Stimulated activated CD8-positive, alpha-beta memory T cell treated with anti-CD3 and anti-CD28 coated beads, Interleukin-7, amount 100 ng/mL, for 24 hours (primary cell): ENCODE measurements around the gene CSRP2.

Experiments
- DNase-seq: peaks from one replicate; pipeline ENCODE4 v3.0.0-alpha.2; 2020; ENCODE audit warnings: low read depth

The CSRP2 gene

DNA sequence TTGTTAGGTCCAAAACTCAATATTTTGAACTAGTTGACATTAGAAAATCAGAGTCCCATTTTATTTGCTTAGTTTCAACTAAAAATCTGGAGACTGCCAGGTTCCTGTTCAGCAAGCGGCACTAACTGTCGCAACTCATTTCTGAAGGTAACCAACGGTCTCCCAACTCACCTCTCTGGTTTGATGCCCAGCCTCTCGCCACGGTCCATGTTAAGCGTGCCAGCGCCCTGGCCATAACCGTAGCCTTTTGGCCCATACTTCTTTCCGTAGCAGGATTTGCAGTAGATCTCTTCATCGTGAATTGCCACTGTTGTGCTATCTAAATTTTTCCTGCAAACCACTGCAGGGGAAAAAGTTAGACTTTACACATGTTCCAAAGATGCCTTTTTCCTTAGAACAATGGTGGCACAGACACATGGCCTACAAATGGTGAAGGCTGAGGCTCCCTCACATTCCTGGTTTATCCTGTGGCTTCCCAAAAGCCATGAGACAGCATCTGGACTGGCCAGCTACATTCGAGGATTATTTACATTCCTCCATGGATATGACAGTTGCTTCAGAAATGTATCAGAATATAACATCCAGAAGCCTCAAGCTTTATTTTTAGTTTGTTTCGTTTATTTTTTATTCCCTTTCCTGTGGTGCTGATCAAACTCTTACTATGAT lies 15.7 kb downstream of the CSRP2 start:
- DNase-seq = no peak

DNA sequence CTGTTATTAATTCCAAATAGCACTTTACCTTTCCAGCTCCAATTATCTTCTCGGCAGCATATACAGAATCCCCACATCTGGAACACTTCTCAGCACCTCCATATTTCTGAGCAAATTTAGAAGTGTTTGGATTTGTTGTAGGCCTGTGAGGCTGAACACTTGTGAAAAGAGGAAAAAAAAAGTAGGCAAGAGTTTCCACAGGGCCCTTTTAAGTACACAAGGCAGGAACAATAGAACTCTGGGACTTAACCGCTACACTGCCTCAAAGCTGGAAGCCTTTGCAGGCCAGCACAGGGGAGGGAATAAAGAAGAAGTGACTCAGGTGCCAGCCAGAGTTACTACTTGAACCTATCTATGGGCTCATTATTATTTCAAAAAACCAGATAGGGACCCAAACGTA lies 18.6 kb downstream of the CSRP2 start:
- DNase-seq = no peak

DNA sequence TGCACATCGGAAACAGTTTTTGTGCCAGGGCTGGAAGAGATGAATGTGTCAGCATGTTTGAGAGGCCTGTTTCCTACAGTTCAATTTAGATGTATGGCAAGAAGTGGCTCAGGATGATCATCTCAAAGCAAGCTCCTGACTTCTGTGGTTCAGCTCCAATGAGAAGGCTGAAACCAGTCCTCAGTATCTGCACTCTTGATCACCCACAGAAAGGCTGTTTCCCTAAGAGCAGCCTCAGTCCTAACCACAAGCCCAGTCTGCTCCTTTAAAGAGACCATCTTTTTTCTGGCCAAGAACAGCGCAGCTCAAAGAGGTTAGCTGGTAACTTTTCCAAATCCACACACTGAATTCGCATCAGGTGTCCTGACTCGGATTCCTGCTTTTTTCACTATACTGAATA lies 19.2 kb downstream of the CSRP2 start:
- no peak for DNase-seq

DNA sequence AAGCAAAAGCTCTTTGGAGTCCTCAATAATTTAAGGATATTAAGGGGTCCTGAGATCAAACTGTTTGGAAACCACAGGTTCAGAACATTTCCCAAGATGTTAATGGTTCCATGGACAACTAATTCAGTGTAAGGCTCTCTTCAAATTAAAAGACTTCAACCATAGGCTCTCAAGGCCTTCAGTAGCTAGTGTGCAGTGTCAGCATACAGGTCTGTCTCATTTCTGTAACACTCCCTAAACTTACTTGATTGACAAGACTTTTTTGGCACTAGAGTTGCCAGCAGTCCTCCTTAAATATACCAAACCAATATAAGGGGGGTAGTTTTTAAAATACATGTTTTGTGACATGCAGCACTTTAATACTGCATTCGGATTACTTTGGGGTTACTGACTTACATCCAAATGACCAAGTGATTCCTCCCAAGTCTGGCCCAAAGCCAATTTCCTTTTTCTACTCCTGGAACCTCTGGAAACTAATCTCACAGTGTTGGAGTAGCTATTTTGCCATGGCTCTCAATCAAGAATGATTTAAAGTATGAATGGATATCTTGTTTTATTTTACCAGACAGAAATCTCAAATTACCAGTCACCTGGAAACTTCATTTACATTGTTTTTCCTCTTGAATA lies 22.7 kb downstream of the CSRP2 start:
- DNase-seq = no peak

DNA sequence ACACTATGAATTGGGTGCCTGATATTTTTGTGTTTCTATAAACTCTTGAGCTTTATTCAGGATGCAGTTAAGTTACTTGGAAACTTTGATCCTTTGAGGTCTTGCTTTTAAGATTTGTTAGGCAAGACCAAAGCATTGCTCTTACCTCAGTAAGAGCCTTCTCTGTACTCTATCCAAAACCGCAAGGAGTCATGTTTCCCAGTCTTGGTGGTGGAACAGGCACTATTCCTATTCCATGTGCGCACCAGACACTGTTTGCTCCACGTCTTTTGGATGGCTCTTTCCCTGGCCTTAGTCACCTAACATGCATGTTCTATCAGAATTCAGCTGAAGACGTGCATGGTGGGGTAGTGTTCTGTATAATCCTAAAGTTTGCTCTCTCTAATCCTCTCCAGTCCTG lies 23.5 kb downstream of the CSRP2 start:
- DNase-seq = no peak

DNA sequence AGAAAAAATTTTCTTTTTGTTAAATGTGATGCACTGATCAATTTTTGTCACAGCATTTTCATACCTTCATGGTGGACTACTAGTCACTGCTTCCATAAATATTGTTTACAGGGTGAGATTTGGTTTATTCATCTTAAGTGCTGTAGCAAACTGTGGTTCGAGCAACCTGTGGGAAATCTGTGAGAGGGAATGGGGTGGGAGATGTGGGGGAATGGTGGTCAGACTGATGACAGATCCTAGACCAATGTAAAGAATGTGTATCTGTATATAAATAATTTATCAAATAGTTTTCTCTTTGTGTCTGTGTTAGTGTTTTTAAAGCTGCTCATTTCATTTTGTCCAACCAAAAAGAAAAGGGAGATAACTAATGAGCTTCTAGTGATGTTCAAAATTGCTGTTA lies 26.7 kb downstream of the CSRP2 start:
- DNase-seq = no peak

DNA sequence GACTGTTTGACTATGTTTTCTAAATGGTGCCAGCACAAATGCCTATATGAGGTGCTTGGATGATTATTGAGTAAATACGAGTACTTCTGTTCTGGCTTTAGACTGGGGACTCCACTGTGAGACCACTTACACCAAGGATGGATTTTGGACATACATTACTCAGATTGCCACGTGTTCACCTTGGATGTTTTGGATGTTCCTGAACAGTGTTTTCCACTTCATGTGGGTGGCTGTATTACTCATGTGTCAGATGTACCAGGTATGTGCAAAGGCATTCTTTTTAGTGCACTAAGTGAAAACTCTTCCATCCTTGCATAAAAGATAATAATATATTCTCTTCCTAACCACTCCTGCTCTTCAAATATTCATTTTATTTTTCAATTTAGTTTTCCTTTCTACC lies 30.7 kb downstream of the CSRP2 start:
- no peak for DNase-seq

DNA sequence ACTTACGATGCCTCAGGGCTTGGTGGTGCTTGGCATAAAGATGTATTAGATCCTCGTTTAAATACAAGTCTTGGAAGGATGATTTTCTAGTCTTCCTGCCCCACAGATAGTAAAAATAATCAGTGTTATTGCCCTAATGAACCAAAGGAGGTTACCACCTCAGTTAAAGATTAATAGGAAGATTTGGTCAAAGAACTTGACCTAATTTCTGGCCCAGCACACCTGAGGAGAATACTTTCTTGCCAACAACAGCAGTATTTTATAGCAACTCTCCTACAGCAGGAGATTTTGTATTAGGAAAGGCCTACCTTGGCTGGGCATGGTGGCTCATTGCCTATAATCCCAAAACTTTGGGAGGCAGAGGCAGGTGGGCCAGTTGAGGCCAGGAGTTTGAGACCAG lies 31.6 kb downstream of the CSRP2 start:
- DNase-seq = no peak

DNA sequence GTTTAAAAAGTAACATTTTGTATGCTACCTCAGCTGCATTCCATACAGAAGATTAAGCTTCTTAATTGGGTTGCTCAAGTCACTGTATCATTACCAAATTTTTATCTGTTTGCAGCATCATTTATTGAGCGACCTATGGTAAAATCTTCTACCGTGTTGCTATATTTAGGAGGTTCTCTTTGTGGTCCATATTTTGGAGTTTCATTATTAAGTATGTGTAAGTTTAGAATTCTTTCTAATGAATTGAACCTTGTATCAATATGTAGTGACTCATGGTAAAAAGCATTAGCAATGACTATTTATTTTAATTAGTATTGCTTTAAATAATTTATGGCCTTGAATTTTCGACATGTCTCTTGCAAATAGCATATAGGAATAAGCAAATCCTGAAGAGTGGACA lies 42.2 kb downstream of the CSRP2 start:
- no peak for DNase-seq

DNA sequence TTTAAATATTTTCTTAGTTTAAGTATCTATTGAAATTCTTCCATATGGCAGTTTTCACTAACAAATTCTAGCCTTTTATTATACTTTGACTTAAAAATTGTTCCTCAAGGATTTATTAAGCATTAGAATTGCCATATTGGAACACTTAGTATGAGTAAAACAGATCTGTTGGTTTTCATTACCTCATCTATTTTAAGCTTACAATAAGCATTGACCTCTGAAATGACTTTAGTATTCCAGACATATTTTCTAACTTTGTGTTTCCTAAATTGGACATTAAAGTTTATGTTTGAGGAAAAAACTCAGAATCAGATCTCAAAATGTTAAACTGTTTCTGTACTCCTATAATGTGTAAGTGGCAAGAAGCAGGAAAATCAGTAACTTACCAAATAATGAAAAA lies 48.4 kb downstream of the CSRP2 start:
- no peak for DNase-seq

DNA sequence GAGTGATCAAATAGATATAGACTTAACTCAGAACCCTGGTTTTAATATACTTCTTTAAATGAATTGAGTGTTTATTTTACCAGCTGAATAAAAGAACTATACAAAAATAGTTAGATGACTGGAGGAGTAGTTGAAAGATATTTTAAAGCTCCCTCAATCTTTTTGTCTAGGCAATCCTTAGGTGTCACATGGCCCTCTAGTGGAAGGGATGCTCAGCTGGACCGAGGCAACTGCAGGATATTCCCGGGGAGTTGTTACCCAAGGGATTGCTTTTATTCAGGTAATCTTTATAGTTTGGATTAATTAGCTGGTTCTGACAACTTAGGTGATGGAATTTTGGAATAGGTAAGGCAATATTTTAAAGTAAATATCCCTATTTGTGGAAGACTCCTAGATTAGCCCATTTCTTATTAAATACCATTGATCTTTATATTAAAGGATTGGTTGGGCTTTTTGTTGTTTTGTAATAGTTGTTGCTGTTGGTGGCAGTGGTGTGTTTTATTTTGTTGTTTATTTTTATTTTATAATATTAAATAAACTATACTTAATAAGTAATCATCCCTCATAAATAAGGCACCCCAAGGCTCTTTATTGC lies 57.8 kb downstream of the CSRP2 start:
- no peak for DNase-seq

DNA sequence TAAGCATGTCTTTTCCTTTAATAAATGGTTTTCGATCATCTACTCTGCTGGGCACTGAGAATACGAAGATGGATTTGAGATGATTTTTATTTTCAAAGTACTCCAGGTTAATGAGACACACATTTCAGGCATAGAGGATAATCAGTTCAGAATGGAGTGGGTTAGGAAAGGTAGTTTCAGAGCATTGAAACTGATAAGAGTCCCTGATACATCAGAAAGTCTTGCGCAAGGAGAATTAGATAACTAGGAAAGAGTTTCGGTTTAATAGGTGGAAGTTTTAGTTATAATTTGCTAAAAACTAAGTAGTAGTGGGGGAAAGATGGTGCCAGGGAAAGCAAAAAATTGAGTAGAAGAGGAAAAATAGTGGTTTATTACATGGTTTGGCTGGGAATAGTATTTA lies 64.8 kb downstream of the CSRP2 start:
- no peak for DNase-seq

DNA sequence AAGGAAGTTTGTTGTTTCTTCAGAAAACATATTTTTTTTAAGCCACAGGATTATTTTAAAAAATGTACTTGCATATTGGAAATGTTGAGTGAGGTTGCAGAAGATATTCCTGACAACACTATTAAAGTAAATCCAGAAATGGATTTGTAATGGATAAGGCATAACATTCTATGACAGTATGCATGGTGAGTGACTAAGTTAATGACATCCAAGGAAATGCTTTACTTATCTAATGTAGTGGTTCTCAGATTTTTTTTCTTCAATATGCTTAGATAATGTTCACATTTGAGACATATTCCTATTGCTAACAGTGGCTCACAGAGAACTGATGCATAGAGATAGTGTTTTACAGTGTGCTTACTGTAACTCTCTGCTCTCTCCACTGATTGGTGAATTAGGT lies 65.6 kb downstream of the CSRP2 start:
- no peak for DNase-seq

DNA sequence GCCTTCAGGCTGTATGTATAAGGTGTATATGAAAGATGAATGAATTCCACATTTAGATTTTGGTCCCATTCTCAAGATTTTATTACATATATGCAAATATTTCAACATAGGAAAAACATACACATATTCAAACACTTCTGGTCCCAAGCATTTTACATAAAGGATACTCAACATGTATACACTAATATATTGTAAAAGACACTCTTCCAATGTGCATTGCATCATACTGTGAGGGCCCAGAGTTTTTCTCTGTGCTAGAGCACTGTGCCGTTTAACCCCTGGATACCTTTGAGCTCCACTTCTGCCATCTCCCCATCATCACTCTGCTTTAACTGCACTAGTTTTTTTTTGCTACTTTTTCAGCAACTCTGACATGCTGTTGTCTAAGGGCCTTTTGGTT lies 66.8 kb downstream of the CSRP2 start:
- no peak for DNase-seq

DNA sequence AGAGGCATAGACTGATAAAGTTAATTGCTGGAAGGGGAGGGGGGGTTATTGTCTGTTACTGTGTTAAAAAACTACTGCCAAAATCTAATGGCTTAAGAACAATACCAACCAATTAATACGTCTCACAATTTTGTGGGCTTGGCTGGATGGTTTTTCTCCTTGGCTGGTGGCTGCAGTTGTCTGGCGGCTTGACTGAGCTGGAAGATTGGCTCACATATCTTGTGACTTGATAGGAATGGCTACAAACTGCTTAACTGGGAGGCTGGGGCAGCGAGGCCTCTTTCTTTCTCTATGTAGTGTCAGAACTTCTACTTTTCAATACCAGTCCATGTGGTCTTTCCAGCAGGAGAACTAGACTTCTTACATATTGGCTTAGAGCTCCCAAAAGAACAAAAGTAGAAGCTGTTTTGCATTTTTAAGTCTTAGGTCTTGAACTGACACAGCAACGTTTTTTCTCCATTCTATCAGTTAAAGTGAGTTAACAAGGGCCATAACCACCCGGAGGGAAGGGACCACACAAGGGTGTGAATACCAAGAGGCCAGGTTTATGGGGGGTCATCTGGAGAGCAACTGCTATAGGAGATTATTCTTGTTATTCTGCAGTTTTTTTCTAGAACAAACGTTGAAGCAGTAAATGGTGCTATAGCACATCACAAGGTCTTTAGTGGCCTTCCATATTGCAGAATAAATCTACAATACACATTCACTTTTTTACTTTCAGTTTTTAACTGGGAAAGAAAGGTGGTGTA lies 68.0 kb downstream of the CSRP2 start:
- DNase-seq = no peak
